ENCODE measurements around the gene CIDEB.

DNA sequence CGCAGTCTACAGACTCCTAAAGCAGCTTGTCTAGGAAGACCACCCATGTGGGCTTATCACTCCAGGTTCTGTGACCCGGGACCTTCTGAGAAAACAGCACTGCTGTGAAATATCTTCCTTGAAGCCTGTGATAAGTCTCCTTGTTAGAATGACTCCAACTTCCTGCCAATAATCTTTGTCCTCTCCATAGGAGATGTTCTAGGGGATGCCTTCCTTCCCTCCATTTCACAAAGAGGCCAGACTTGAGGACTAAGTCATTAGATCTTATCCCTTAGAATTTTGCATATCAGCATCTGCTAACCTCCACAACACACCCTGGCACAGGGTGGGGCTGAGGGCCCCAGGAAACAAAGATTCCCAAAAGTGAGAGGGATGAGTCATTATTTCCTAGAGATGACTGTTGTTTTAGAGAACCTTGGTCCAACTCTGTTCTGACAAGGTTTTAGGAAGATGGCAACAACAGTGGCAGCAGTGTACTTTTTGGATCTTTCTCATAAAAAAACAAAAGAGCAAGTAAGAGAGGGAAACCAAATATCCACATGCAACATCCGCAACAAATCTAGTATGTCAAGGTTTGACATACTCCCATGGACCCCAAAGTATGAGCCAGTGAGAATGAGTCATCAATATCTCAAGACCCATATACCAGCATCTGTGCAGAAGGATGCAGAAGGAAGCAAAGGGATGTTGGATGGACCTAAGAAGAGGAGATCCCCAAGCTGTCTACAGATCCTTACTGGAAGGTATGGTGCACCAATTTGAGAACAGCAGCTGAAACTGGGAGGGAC lies 9.6 kb upstream of the CIDEB start:
- TF ChIP-seq, protein P1, sequence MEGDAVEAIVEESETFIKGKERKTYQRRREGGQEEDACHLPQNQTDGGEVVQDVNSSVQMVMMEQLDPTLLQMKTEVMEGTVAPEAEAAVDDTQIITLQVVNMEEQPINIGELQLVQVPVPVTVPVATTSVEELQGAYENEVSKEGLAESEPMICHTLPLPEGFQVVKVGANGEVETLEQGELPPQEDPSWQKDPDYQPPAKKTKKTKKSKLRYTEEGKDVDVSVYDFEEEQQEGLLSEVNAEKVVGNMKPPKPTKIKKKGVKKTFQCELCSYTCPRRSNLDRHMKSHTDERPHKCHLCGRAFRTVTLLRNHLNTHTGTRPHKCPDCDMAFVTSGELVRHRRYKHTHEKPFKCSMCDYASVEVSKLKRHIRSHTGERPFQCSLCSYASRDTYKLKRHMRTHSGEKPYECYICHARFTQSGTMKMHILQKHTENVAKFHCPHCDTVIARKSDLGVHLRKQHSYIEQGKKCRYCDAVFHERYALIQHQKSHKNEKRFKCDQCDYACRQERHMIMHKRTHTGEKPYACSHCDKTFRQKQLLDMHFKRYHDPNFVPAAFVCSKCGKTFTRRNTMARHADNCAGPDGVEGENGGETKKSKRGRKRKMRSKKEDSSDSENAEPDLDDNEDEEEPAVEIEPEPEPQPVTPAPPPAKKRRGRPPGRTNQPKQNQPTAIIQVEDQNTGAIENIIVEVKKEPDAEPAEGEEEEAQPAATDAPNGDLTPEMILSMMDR (IDR thresholded peaks at IDR 0.05; ENCODE audit: insufficient read depth, low read length): no peak
- TF ChIP-seq, protein P2, sequence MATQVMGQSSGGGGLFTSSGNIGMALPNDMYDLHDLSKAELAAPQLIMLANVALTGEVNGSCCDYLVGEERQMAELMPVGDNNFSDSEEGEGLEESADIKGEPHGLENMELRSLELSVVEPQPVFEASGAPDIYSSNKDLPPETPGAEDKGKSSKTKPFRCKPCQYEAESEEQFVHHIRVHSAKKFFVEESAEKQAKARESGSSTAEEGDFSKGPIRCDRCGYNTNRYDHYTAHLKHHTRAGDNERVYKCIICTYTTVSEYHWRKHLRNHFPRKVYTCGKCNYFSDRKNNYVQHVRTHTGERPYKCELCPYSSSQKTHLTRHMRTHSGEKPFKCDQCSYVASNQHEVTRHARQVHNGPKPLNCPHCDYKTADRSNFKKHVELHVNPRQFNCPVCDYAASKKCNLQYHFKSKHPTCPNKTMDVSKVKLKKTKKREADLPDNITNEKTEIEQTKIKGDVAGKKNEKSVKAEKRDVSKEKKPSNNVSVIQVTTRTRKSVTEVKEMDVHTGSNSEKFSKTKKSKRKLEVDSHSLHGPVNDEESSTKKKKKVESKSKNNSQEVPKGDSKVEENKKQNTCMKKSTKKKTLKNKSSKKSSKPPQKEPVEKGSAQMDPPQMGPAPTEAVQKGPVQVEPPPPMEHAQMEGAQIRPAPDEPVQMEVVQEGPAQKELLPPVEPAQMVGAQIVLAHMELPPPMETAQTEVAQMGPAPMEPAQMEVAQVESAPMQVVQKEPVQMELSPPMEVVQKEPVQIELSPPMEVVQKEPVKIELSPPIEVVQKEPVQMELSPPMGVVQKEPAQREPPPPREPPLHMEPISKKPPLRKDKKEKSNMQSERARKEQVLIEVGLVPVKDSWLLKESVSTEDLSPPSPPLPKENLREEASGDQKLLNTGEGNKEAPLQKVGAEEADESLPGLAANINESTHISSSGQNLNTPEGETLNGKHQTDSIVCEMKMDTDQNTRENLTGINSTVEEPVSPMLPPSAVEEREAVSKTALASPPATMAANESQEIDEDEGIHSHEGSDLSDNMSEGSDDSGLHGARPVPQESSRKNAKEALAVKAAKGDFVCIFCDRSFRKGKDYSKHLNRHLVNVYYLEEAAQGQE (IDR thresholded peaks at IDR 0.05; ENCODE audit: insufficient replicate concordance, low read depth): no peak
- TF ChIP-seq POLR2AphosphoS5 (IDR thresholded peaks at IDR 0.05; ENCODE audit: low read depth): no peak
